Globus pallidus (tissue), 1 donor: ENCODE data around the gene F5.
"Not testable (repeated sequence)": the region's sequence is repeated elsewhere in the genome, so short reads cannot be mapped to it uniquely, and the experiment has no call there.

ENCODE experiments used
- DNase-seq: peaks from one replicate; pipeline ENCODE4 v3.0.0-alpha.2; 2015; ENCODE audit warnings: low spot score

F5 gene

GRCh38 chr1:169538998-169539871 is 47.0 kb downstream of the F5 start:
- DNase-seq, result no peak

DNA sequence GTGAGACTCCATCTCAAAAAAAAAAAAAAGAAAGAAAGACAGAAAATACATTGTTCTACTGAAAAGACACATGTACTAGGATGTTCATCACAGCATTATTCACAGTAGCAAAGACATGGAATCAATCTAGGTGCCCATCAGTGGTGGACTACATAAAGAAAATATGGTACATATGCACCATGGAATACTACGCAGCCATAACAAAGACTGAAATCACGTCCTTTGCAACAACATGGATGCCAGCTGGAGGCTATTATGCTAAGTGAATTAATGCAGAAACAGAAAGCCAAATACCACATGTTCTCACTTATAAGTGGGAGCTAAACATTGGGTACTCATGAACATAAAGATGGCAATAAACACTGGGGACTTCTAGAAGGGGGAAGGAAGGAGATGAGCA is 51.6 kb downstream of the F5 start:
- DNase-seq, result no peak

DNA sequence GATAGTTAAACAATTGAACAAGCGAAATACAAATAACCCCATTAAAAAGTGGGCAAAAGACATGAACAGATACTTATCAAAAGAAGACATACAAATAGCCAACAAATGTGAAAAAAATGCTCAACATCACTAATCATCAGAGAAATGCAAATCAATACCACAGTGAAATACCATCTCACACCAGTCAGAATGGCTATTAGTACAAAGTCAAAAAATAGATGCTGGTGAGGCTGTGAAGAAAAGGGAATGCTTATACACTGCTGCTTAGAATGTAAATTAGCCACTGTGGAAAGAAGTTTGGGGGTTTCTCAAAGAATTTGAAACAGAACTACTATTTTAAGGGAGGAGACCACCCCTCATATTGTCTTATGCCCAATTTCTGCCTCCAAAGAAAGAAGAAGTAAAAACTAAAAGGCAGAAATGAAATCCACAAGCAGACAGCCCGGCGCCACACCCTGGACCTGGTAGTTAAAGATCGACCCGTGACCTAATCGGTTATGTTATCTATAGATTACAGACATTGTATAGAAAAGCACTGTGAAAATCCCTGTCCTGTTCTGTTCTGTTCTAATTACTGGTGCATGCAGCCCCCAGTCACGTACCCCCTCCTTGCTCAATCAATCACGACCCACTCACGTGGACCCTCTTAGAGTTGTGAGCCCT is 52.6 kb downstream of the F5 start:
- DNase-seq, result not testable (repeated sequence)

- no peak for DNase-seq
Observed at GRCh38 chr1:169530448-169530847, 55.8 kb downstream of the F5 start.

DNA sequence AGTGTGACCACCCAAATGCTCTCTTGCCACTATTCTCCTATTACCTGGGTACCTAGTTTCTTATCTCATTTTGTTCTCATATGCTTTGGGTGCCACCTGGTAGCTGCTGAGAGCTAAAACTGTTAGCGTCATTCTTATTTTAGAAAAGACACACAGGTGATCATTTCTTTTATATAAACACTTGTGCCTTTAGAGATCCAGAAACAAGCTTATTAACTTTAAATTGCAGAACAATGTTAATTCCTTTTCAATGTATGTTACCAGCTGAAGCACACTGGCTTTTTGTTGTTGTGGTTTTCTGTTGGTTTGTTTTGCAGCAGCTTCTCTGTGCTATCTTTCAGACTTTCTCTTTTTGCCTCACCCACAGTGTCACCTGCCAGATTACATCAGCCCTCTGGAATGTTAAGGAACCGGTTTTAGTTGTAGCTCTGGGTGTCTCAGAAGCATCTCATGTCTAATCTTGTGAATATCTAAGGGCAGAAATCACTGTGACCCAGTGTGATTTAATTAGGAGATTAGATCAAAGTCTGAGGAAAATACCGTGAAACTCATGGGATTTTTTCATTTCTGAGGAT is 57.1 kb downstream of the F5 start:
- DNase-seq, result no peak

DNA sequence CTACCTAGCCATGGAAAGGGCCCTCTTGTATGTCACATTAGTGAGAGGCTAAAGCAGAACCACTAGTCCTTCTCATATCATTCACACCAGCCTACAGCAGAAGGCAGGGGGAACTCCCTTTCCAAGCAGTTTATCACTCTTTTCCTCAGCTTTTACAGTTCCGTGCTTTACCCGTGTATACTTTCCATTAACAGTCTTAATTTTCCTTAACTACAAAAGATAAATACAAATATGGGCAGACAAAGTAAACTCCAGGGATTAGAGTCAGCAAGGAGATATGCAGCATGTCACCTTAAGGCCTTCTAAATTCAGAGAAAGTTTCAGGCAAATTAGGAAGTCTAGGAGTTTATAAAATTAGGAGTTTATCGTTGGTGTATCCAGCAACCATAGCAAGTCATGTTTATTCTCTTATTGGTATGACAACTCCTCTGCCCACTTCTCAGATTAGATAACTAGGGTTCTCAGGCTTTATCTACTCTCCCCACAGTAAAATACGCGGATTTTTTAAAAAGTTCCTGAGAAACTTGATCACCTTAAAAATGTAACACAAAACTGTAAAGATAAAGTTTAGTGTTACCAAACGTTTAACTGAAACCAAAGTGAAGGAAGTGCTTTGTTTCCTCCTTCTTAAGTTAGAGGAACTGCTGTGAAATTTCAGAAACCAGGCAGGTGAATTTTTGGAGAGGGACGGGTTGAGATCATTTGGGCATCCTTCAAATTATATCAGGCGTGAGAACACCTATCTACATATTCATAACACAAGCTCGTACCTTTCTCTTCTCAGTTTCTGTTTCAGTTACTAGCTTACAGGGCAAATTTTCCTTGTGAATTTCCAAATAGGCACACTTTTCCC is 57.8 kb downstream of the F5 start:
- no peak for DNase-seq

DNA sequence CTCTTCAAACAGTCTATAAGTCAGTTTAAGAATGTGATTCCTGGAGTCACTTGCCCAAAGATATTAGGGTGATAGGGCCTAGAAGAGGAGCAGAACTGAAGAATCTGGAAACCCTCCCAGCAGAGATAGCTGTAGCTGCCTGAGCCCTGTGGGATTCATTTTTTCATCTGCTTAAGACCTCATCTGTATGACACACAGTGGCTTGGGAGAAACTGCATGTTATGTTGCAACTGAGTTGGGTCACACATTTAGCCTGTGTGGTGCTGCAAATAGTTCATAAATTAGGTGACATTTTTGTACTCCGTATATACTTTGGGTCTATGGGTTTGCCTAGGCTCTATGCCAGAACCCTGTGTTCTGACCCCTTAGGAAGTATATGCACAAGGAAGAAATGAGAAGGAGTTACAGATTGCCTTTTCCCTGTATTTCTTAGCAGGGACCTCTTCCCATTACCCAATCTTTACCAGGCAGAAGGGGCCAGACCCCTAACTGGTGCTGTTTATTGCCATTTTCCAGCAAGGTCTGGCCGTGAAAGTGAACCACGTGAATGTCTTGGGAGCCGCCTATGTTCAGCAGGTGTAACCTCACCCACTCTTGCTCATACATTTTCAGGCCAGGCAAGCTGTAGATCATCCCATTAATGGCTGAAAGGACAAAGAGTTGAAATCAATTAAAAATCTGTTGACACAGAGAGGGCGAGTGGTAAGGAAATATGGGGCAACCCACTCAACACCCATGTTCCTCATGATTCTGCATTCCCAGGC is 58.6 kb downstream of the F5 start:
- DNase-seq, result no peak

GRCh38 chr1:169527001-169527400 is 59.3 kb downstream of the F5 start:
- DNase-seq, result no peak

DNA sequence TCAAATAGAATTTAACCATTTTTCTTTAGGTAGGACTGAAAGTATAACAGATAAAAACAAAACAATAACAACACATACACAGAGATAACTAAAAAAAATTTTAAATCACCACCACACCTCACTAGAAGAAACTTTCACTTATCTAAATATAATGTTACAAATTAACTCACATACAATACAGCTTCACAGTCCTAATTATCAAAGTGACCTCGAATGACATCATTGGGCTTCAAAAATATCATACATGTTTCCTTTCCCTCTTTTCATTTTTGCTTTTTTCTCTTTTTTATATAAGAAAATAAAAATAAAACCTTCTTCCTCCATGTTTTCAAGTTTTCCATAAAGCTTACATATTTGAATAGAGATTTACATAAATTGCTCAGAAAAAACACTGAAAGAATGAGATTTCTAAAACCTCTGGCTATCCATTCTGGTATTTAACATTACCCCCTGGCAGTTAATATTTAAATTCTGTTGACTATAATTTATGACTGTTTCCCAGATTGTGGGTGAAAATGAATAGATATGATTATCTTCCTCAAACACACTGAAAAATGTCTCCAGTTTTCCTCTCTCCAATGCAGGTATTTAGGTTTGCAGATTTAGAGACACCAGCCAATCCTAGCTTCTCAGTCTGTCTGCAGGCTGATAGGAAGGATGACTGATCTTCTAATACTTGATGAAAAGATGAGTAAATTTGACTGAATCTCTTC is 60.0 kb downstream of the F5 start:
- DNase-seq, result no peak

DNA sequence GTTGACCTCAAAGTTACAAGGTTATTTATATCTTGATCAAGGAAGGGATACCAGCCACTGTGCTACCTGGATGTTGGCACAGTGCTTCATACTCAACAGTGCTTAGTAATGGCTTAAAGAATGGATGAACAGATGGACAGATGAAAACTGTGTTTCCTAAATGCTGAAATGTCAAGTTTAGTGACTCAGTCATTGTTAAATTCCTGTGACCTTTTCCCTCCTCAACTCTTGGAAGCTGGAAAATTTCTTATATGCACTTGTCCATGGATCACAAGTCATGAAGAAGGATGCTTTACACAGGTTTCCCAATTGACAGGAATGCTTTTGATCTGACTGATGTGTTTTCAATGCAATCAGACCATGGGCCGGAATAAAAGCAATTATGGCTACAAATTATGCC is 60.9 kb downstream of the F5 start:
- DNase-seq, result no peak

- no peak for DNase-seq
Observed at GRCh38 chr1:169523904-169524303, 62.4 kb downstream of the F5 start.

- no peak for DNase-seq
Observed at GRCh38 chr1:169521226-169521625, 65.1 kb downstream of the F5 start.

- DNase-seq, result no peak
Observed at GRCh38 chr1:169517558-169518186, 68.6 kb downstream of the F5 start.

GRCh38 chr1:169515641-169516040 is 70.6 kb downstream of the F5 start:
- DNase-seq, result no peak

DNA sequence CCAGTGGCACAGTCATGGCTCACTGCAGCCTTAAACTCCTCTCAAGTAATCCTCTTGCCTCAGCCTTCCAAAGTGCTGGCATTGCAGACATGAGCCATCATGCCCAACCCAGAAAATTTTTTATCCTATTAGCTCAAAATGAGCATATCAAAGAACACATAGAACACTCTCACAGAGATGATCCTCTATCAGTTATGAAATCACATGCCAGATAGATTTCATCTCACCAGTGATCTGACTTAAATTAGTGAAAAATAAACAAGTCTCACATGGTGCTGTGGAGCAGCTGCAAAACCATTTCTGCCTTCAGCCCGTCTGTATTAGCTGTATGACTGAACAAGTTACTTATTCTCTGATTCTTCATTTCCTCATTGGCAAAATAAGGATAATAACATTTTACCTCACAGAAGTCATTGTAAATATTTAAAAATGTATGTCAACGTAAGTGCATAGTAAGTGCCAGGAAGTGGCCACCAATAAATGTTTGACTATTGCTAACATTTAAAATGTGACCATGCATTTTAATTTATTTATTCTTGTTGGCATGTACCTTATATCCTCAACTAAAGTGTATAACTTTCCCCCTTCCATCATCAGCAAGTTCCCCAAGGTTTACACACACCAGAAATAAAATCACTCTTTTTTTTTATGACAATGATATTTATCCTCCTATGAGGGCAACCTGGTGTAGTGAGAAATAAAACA is 71.6 kb downstream of the F5 start:
- DNase-seq, result no peak

- peak; percentile 9 for DNase-seq
Observed at GRCh38 chr1:169513208-169513607, 73.1 kb downstream of the F5 start.

GRCh38 chr1:169511316-169512005 is 74.8 kb downstream of the F5 start:
- DNase-seq, result no peak

- DNase-seq, result no peak
Observed at GRCh38 chr1:169510060-169510459, 76.2 kb downstream of the F5 start.

DNA sequence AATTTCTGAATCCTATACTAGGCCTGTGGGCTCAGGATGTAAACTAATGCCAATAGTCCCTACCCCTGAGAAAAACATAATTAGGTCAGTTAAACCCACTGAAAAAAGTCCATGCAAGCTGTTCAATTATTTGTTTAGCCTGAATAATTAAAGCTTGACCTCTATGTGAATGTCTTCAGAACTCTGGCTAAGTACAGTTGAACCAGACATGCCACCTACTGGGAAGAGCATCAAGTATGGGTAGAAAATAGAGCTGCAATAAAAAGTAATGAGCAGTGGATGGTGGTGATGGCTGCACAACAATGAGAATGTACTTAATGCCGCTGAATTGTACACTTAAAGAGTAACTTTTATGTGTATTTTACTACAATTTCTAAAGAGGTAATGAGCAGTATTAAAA is 76.9 kb downstream of the F5 start:
- DNase-seq, result no peak
